Retinal pigment epithelial cell (primary cell): Measurements from ENCODE around the gene TKT.
A peak's percentile ranks its signal among the peaks of the same experiment; 100 is the strongest.

ENCODE experiments used
- DNase-seq: peaks from one replicate; pipeline ENCODE4 v3.0.0-alpha.2; 2010; ENCODE audit warnings: low read depth
- H3K4me3 ChIP-seq: 2 replicates; pipeline ENCODE4 v1.5.1; 2011; ENCODE audit warnings: mild to moderate bottlenecking, low read length, control low read depth, moderate library complexity
- TF ChIP-seq, protein P1 (sequence below): conservative IDR thresholded peaks from 2 replicates; pipeline ENCODE4 v1.5.1; 2011; ENCODE audit warnings: low read depth, low read length, control low read depth, inconsistent platforms

Gene TKT

GRCh38 chr3:53248161-53248560 is 7.7 kb downstream of the TKT start:
- no peak for DNase-seq
- TF ChIP-seq, protein P1, sequence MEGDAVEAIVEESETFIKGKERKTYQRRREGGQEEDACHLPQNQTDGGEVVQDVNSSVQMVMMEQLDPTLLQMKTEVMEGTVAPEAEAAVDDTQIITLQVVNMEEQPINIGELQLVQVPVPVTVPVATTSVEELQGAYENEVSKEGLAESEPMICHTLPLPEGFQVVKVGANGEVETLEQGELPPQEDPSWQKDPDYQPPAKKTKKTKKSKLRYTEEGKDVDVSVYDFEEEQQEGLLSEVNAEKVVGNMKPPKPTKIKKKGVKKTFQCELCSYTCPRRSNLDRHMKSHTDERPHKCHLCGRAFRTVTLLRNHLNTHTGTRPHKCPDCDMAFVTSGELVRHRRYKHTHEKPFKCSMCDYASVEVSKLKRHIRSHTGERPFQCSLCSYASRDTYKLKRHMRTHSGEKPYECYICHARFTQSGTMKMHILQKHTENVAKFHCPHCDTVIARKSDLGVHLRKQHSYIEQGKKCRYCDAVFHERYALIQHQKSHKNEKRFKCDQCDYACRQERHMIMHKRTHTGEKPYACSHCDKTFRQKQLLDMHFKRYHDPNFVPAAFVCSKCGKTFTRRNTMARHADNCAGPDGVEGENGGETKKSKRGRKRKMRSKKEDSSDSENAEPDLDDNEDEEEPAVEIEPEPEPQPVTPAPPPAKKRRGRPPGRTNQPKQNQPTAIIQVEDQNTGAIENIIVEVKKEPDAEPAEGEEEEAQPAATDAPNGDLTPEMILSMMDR: no peak
- H3K4me3 ChIP-seq: no peak overlapping the region

DNA sequence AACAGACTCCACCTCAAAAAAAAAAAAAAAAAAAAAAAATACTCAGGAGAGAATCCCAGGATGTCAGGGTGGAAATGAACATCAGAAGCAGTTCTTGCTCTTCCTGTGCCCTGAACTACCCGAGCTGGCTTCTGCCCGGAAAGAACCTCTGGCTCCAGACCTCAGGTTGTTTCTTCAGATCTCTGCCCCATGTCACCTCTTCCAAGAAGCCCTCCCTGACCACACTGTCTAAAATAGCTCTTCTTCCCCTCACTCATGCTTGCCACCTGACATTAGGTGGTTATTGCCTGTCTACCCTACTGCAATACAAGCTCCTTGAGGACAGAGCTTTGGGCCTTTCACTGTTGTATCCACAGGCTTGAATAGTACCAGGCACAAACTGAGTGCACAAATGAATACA is 8.2 kb downstream of the TKT start:
- DNase-seq: no peak
- TF ChIP-seq, protein P1: no peak

DNA sequence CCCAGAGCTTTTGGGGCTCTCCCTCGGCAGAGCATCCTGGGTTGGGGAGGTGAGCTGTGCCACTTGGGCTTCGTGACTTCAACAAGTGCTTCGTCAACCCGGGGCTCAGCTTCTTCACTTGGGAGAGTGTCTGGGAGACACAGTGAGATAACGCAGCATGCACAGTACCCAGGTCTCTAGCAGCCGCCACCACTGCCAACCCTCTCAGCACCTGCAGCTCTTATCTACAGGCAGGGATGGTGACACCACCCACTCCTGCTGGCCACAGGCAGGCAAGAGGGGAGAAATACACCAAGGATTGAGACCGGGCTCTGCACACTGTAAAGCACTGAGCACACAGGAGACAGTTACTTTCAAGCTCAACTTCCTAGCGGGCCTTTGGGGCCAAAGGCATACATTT is 11.6 kb downstream of the TKT start:
- no peak for DNase-seq
- no peak overlapping the region for H3K4me3 ChIP-seq
- TF ChIP-seq, protein P1: no peak

More for the DNA sequence above, 8.2 kb downstream of the TKT start:
- H3K4me3 ChIP-seq: no peak overlapping the region

GRCh38 chr3:53243785-53244184 is 12.0 kb downstream of the TKT start:
- no peak overlapping the region for H3K4me3 ChIP-seq
- TF ChIP-seq, protein P1: no peak
- no peak for DNase-seq

DNA sequence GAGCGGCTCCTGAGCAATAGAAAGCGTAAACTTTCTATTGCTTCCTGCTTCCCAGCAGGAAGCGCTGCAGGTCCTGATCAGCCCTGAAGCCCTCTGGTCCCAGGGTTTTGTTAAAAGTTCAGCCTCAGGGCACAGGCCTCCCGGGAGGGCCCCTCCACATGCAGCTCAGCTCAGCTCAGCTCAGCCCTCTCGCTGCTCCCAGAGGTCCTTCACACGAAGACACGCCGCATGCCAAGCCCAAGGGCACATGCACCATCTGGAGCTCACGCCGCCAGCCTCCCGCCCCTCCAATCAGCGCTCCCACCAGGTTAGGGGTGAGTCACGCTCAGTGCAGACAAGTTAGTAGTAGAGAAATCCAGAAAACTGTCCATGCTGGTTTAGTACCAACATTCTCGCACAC is 12.7 kb downstream of the TKT start:
- peak; percentile 69 for DNase-seq
- TF ChIP-seq, protein P1: peak; percentile 18
- no peak overlapping the region for H3K4me3 ChIP-seq

DNA sequence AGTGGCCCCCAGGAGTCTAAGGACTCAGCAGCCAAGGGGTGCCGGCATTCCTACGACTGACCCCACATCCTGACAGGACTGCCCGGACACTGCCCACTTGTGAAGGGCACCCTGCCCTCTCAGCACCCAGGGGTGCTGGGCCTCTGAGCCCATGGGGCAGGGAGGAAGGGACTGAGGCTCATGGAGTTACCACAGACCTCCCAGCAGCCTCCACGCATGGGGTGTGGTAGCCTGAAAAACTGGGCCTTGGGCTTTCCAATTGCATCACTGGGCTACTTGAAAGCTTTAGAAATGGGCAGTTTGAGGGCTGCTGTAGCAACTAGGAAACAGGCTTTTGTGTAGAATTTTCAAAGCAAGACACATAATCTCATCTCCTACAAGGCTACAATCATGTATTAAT is 13.2 kb downstream of the TKT start:
- TF ChIP-seq, protein P1: no peak
- DNase-seq: no peak
- no peak overlapping the region for H3K4me3 ChIP-seq

DNA sequence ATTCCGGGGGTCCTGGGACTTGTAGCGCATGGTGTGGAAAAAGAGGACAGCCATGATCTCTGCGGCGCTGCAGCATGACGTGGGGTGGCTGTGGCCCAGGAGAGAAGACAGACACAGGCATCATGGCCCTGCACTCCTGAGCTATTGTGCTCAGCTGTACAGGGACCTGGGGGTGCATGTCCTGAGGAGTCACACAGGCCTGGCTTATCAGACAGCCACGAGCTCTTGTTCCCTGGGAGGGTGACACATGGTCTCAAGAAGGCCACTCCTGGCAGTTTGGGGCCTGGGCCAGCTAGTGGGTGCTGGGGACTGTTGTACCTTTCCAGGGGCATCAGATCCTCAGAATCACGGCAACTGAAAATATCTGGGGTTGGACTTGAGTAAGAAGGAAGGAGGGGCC is 13.7 kb downstream of the TKT start:
- DNase-seq: no peak
- H3K4me3 ChIP-seq: no peak overlapping the region
- TF ChIP-seq, protein P1: no peak
